NB4 (cell line): ENCODE results near the gene UBE2G1.

Experiments used
- MYC ChIP-seq: IDR thresholded peaks from 2 replicates; pipeline ENCODE4 v1.6.1; 2011; ENCODE audit warnings: low read depth, low read length
- POLR2A ChIP-seq: IDR thresholded peaks from 2 replicates; pipeline ENCODE4 v1.6.1; 2011; ENCODE audit warnings: mild to moderate bottlenecking; ENCODE audit not compliant: insufficient read length; ENCODE audit errors: extremely low read depth
- TF ChIP-seq, protein P1 (sequence below): IDR thresholded peaks from one replicate; pipeline ENCODE4 v1.5.1; 2012; ENCODE audit warnings: low read depth, low read length
- TF ChIP-seq, protein P2 (sequence below): IDR thresholded peaks from 2 replicates; pipeline ENCODE4 v1.6.1; 2011; ENCODE audit warnings: low read depth, low read length

DNA sequence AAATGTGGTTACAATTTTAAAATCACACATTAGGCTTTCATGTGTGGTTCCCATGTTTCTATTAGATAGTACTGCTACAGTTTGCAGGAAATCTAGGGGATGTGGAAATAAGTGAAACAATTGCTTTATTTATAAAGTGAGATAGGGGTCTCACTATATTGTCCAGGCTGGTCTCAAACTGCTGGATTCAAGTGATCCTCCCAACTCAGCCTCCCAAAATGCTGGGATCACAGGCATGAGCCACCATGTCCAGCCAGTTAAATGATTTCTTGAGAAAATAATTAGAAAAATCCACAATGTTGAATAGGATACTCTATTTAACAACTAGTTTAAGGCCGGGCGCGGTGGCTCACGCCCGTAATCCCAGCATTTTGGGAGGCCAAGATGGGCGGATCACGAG, 42.0 kb downstream of the UBE2G1 start:
- TF ChIP-seq, protein P1, sequence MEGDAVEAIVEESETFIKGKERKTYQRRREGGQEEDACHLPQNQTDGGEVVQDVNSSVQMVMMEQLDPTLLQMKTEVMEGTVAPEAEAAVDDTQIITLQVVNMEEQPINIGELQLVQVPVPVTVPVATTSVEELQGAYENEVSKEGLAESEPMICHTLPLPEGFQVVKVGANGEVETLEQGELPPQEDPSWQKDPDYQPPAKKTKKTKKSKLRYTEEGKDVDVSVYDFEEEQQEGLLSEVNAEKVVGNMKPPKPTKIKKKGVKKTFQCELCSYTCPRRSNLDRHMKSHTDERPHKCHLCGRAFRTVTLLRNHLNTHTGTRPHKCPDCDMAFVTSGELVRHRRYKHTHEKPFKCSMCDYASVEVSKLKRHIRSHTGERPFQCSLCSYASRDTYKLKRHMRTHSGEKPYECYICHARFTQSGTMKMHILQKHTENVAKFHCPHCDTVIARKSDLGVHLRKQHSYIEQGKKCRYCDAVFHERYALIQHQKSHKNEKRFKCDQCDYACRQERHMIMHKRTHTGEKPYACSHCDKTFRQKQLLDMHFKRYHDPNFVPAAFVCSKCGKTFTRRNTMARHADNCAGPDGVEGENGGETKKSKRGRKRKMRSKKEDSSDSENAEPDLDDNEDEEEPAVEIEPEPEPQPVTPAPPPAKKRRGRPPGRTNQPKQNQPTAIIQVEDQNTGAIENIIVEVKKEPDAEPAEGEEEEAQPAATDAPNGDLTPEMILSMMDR = no peak
- no peak for TF ChIP-seq POLR2A
- no peak for TF ChIP-seq MYC
- TF ChIP-seq, protein P2, sequence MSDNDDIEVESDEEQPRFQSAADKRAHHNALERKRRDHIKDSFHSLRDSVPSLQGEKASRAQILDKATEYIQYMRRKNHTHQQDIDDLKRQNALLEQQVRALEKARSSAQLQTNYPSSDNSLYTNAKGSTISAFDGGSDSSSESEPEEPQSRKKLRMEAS = no peak
